ENCODE results near the gene SARNP. TPM values are rescaled to one million over a fixed set of nuclear protein-coding genes. Genes with fewer than 3 reads are reported as not detected.

SARNP gene
- polyA plus RNA-seq, 1 of the 3 experiments (the other 2 are of a cell fraction) = 65.8 TPM

DNA sequence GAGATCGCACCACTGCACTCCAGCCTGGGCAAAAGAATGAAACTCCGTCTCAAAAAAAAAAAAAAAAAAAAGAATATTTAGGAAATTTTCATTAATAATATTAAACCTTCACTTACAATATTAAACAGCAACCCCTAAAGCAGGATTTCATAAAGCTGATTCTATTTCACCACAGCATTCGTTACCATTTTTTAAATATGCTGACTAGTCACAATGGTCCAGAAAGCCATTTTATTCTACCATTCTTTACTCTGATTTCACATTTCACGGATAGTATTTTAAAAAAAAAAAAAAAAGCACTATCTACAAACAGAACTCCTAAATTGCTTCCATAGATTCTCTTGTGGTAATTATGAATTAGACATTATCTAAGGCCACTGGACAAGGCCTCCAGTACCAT is 27.6 kb downstream of the SARNP start:
- Histone ChIP-seq H3K9ac (no peak overlapping the region), H3K79me2 (ENCODE audit: insufficient read depth) (peaks cover 27% of the 10 kb centered on the region; the same call in 1 of the 2 replicates), H3K4me2 (no peak overlapping the region), H2AFZ (ENCODE audit: low read depth) (no peak overlapping the region), H3K4me3 (ENCODE audit: low read depth in 2 of 2, low read length in 1 of 2) (no peak overlapping the region), H3K36me3 (replicated peaks in 1 of 2; ENCODE audit: control insufficient read depth in 1 of 2, insufficient read depth in 2 of 2, low read length in 1 of 2) (peaks cover 55 to 91% of the 10 kb centered on the region in 2 experiments), H3K27me3 (ENCODE audit: insufficient read depth) (no peaks in the 10 kb centered on the region), H3K27ac (ENCODE audit: low read depth in 2 of 2, low read length in 1 of 2) (no peak overlapping the region), H3F3A (replicated peaks; ENCODE audit: insufficient read depth) (peaks cover 6% of the 10 kb centered on the region), H3K9me2 (no peaks in the 10 kb centered on the region), H3K9me3 (no peaks in the 10 kb centered on the region), H4K20me1 (ENCODE audit: insufficient read depth) (no peaks in the 10 kb centered on the region), H3K4me1 (ENCODE audit: control insufficient read depth in 1 of 2, insufficient read depth in 2 of 2, low read depth in 1 of 2, low read length in 1 of 2) (no peaks in the 10 kb centered on the region)
- no peak for DNase-seq
- ChIA-PET POLR2A (no interaction called here), CTCF (interaction anchor here (19.8 kb wide), 1 partner anchor 49 kb away, joined by 358 read pairs; the partner anchor contains the start of gene GDF11)
- 97% methylated on average over 4 of the region's 4 CpGs for WGBS (ENCODE audit: low lambda C conversion rate)
- TF ChIP-seq MEF2A (IDR thresholded peaks at IDR 0.05; ENCODE audit: borderline replicate concordance, low read depth) = no peak
- TF ChIP-seq MXI1 (IDR thresholded peaks at IDR 0.05; ENCODE audit: low read depth, low read length) = no peak
- no peak for TF ChIP-seq SMC3 (IDR thresholded peaks at IDR 0.05; ENCODE audit: low read depth, low read length)
- TF ChIP-seq FOSL2 (IDR thresholded peaks at IDR 0.05; ENCODE audit: borderline replicate concordance, low read depth) = no peak
- no peak for TF ChIP-seq GABPA (IDR thresholded peaks at IDR 0.05; ENCODE audit: low read depth)
- TF ChIP-seq RAD21 (IDR thresholded peaks at IDR 0.05; ENCODE audit: low read length) = no peak
- no peak for TF ChIP-seq RCOR1 (IDR thresholded peaks at IDR 0.05; ENCODE audit: low read length)
- TF ChIP-seq, protein P1, sequence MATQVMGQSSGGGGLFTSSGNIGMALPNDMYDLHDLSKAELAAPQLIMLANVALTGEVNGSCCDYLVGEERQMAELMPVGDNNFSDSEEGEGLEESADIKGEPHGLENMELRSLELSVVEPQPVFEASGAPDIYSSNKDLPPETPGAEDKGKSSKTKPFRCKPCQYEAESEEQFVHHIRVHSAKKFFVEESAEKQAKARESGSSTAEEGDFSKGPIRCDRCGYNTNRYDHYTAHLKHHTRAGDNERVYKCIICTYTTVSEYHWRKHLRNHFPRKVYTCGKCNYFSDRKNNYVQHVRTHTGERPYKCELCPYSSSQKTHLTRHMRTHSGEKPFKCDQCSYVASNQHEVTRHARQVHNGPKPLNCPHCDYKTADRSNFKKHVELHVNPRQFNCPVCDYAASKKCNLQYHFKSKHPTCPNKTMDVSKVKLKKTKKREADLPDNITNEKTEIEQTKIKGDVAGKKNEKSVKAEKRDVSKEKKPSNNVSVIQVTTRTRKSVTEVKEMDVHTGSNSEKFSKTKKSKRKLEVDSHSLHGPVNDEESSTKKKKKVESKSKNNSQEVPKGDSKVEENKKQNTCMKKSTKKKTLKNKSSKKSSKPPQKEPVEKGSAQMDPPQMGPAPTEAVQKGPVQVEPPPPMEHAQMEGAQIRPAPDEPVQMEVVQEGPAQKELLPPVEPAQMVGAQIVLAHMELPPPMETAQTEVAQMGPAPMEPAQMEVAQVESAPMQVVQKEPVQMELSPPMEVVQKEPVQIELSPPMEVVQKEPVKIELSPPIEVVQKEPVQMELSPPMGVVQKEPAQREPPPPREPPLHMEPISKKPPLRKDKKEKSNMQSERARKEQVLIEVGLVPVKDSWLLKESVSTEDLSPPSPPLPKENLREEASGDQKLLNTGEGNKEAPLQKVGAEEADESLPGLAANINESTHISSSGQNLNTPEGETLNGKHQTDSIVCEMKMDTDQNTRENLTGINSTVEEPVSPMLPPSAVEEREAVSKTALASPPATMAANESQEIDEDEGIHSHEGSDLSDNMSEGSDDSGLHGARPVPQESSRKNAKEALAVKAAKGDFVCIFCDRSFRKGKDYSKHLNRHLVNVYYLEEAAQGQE (IDR thresholded peaks at IDR 0.05; ENCODE audit: low read depth, low read length) = no peak
- TF ChIP-seq RXRA (IDR thresholded peaks at IDR 0.05; ENCODE audit: borderline replicate concordance, low read depth) = no peak
- no peak for TF ChIP-seq NFIC (IDR thresholded peaks at IDR 0.05; ENCODE audit: borderline replicate concordance)
- no peak for TF ChIP-seq JUND (IDR thresholded peaks at IDR 0.05)
- TF ChIP-seq FOXJ3 (CRISPR knock-in tag; IDR thresholded peaks at IDR 0.05) = no peak
- no peak for TF ChIP-seq EP300 (IDR thresholded peaks at IDR 0.05; ENCODE audit: borderline replicate concordance in 1 of 2, low read depth in 1 of 2, low read length in 1 of 2)
- TF ChIP-seq NRF1 (IDR thresholded peaks at IDR 0.05; ENCODE audit: low read depth, low read length) = no peak
- TF ChIP-seq SIN3A (IDR thresholded peaks at IDR 0.05; ENCODE audit: borderline replicate concordance, low read depth, low read length) = no peak
- TF ChIP-seq, protein P2, sequence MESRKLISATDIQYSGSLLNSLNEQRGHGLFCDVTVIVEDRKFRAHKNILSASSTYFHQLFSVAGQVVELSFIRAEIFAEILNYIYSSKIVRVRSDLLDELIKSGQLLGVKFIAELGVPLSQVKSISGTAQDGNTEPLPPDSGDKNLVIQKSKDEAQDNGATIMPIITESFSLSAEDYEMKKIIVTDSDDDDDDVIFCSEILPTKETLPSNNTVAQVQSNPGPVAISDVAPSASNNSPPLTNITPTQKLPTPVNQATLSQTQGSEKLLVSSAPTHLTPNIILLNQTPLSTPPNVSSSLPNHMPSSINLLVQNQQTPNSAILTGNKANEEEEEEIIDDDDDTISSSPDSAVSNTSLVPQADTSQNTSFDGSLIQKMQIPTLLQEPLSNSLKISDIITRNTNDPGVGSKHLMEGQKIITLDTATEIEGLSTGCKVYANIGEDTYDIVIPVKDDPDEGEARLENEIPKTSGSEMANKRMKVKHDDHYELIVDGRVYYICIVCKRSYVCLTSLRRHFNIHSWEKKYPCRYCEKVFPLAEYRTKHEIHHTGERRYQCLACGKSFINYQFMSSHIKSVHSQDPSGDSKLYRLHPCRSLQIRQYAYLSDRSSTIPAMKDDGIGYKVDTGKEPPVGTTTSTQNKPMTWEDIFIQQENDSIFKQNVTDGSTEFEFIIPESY (IDR thresholded peaks at IDR 0.05; ENCODE audit: borderline replicate concordance, low read depth) = no peak
- TF ChIP-seq, protein P3, sequence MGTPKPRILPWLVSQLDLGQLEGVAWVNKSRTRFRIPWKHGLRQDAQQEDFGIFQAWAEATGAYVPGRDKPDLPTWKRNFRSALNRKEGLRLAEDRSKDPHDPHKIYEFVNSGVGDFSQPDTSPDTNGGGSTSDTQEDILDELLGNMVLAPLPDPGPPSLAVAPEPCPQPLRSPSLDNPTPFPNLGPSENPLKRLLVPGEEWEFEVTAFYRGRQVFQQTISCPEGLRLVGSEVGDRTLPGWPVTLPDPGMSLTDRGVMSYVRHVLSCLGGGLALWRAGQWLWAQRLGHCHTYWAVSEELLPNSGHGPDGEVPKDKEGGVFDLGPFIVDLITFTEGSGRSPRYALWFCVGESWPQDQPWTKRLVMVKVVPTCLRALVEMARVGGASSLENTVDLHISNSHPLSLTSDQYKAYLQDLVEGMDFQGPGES (IDR thresholded peaks at IDR 0.05; ENCODE audit: low read depth, low read length) = no peak
- no peak for TF ChIP-seq YY1 (IDR thresholded peaks at IDR 0.05; ENCODE audit: low read depth)
- TF ChIP-seq, protein P4, sequence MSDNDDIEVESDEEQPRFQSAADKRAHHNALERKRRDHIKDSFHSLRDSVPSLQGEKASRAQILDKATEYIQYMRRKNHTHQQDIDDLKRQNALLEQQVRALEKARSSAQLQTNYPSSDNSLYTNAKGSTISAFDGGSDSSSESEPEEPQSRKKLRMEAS (IDR thresholded peaks at IDR 0.05; ENCODE audit: low read depth) = no peak
- TF ChIP-seq FOXM1 (IDR thresholded peaks at IDR 0.05; ENCODE audit: low read depth) = no peak

Data from SK-N-SH (cell line).